Neural crest cell (in vitro differentiated cells): ENCODE data around the gene NUF2. TPM values are rescaled to one million over a fixed set of nuclear protein-coding genes. Genes with fewer than 3 reads are reported as not detected.
"Not testable (repeated sequence)": the region's sequence is repeated elsewhere in the genome, so short reads cannot be mapped to it uniquely, and the experiment has no call there.

ENCODE experiments used
- DNase-seq: peaks from one replicate; pipeline ENCODE4 v3.0.0; 2021; ENCODE audit warnings: low read depth, mixed read lengths, low spot score
- H3K27ac Mint-ChIP-seq: one replicate; pipeline ENCODE4 v1.8.0; 2021; ENCODE audit warnings: mild to moderate bottlenecking, mixed read lengths; ENCODE audit not compliant: unreplicated experiment
- H3K27me3 Mint-ChIP-seq: 2 replicates; pipeline ENCODE4 v1.8.0; 2021; ENCODE audit warnings: low read depth, mild to moderate bottlenecking, mixed read lengths
- H3K36me3 Mint-ChIP-seq: 2 replicates; pipeline ENCODE4 v1.8.0; 2021; ENCODE audit warnings: low read depth, mild to moderate bottlenecking, mixed read lengths
- H3K4me1 Mint-ChIP-seq: 2 replicates; pipeline ENCODE4 v1.8.0; 2021; ENCODE audit warnings: mixed read lengths
- H3K4me3 Mint-ChIP-seq: one replicate; pipeline ENCODE4 v1.8.0; 2021; ENCODE audit warnings: mild to moderate bottlenecking, mixed read lengths
- H3K9me3 Mint-ChIP-seq: 2 replicates; pipeline ENCODE4 v1.8.0; 2021; ENCODE audit warnings: mixed read lengths
- CTCF ChIP-seq: fragments of 200-600 bp; sonication (generic); conservative IDR thresholded peaks from 2 replicates; pipeline ENCODE4 v1.5.0; 2021; ENCODE audit warnings: antibody characterized with exemption, mild to moderate bottlenecking
- total RNA-seq: library from RNA; stranded (reverse); gene quantifications from 2 replicates; pipeline ENCODE4 v1.2.1, GENCODE V29; 2021

Gene NUF2
- total RNA-seq, 1 donor from 2014 or later, result 48.4 TPM

DNA sequence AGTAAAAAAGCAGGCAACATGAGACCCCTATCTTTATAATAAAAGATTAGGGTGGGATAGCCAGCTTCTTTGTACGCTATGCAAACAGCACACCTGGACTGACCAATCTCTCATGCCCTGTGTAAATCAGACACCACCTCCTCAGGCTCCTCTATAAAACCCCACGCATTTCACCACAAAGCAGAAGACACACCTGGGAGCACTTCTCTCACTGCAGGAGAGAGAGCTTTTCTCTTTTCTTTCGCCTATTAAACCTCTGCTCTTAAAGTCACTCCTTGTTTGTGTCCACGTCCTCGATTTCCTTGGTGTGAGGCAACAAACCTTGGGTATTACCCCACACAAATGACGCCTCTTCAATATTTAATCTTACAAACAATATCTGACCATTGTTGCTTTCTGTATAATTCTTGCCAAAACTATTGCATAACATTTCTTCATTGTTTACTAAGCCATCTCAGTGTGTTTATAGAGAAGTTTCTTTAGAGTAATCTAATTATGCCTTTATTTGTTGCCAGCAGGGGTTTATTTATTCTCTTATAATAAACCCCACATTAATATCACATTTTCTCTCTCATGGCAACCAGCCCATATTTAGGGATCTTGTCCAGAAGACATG lies 31.6 kb upstream of the NUF2 start:
- Mint-ChIP-seq H3K27me3 (no peaks in the 10 kb centered on the region), H3K9me3 (peaks cover 8% of the 10 kb centered on the region), H3K27ac (no peak overlapping the region), H3K4me3 (no peak overlapping the region), H3K36me3 (peaks cover 20% of the 10 kb centered on the region), H3K4me1 (no peaks in the 10 kb centered on the region)
- no peak for TF ChIP-seq CTCF
- DNase-seq, result no peak

DNA sequence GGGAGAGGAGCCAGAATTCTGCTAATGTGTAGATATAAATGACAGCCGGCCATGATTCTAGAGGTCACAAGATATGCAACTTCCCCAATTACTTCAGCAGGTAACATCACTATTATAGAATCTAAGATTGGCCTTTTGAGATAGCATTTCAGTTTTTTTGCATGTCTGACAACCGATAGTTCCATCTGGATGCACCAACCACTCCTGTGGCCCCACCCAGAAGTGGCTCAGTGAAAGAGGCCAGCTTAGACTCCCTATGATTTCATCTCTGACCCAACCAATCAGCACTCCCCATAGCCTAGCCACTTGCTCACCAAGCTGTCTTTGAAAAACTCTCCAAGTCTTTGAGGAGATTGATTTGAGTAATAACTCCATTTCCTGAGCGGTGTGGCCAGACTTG lies 30.3 kb upstream of the NUF2 start:
- Mint-ChIP-seq H3K4me3 (no peak overlapping the region), H3K27me3 (no peaks in the 10 kb centered on the region), H3K4me1 (no peaks in the 10 kb centered on the region), H3K36me3 (peaks cover 18% of the 10 kb centered on the region), H3K27ac (no peak overlapping the region), H3K9me3 (peaks cover 8% of the 10 kb centered on the region)
- no peak for TF ChIP-seq CTCF
- no peak for DNase-seq

DNA sequence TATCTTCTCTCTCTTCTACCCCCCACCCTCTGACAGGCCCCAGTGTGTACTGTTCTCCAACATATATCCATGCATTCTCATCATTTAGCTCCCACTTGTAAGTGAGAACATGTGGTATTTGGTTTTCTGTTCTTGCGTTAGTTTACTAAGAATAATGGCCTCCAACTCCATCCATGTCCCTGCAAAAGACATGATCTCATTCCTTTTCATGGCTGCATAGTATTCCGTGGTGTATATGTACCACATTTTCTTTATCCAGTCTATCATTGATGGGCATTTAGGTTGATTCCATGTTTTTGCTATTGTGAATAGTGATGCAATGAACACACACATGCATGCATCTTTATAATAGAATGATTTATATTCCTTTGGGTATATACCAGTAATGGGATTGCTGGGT lies 29.6 kb upstream of the NUF2 start:
- H3K36me3 Mint-ChIP-seq, result peaks cover 18% of the 10 kb centered on the region
- not testable (repeated sequence) for H3K4me1 Mint-ChIP-seq

GRCh38 chr1:163293497-163293896 lies 28.3 kb upstream of the NUF2 start:
- not testable (repeated sequence) for H3K4me3 Mint-ChIP-seq, DNase-seq, H3K9me3 Mint-ChIP-seq, H3K4me1 Mint-ChIP-seq, H3K27ac Mint-ChIP-seq, H3K27me3 Mint-ChIP-seq
- peaks cover 18% of the 10 kb centered on the region for H3K36me3 Mint-ChIP-seq

More for the DNA sequence above, 29.6 kb upstream of the NUF2 start:
- not testable (repeated sequence) for DNase-seq, H3K27me3 Mint-ChIP-seq, H3K9me3 Mint-ChIP-seq, H3K27ac Mint-ChIP-seq, H3K4me3 Mint-ChIP-seq

GRCh38 chr1:163295949-163296348 lies 25.8 kb upstream of the NUF2 start:
- no peak for TF ChIP-seq CTCF
- Mint-ChIP-seq H3K27ac (no peak overlapping the region), H3K4me1 (peaks cover 9% of the 10 kb centered on the region), H3K27me3 (no peaks in the 10 kb centered on the region), H3K4me3 (no peak overlapping the region), H3K9me3 (peaks cover 8% of the 10 kb centered on the region), H3K36me3 (peaks cover 20% of the 10 kb centered on the region)
- DNase-seq, result no peak

DNA sequence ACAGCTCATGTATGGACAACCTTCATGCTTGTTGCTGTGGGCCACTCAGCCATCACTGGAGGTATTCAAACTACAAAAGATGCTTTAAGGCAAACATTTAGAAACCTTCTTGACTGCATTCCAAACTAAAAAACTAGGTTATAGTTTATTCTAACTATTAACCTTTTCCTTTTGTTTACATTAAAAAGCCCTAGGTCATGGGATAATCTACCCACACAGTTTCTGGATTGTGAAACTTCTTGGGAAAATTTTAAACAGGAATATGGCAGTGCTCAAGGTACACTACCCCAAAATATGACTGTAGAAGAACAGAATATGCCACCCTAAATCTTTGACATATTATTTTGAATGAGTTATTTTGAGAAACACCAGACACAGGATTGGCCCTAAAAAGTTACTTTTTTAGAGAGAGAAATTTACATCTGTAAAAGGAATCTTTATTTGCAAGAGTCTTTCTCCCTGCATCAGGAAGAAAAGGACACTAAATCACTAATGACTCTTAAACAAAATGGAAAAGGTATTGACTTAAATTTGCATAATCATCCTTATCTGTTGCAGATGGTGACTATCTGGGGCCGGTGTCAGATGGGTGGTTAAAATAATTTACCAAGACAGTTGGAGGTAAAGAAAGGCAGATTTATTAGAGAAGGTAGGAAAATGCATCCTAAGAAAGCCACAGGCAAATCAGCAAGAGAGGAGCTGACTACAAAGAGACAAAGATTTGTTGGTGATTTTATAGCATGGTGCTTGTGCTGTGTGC lies 25.1 kb upstream of the NUF2 start:
- peaks cover 8% of the 10 kb centered on the region for H3K9me3 Mint-ChIP-seq
- H3K36me3 Mint-ChIP-seq, result peaks cover 19% of the 10 kb centered on the region
- TF ChIP-seq CTCF, result no peak
- H3K4me1 Mint-ChIP-seq, result peaks cover 9% of the 10 kb centered on the region
- no peak for DNase-seq
- no peak overlapping the region for H3K27ac Mint-ChIP-seq
- no peak overlapping the region for H3K4me3 Mint-ChIP-seq
- H3K27me3 Mint-ChIP-seq, result no peaks in the 10 kb centered on the region
